DMS 273 treated with DMSO at 0.1 percent for 48 hours (cell line): ENCODE data around the gene NCBP2.
"Not testable (repeated sequence)": the region's sequence is repeated elsewhere in the genome, so short reads cannot be mapped to it uniquely, and the experiment has no call there.

Source experiments
- DNase-seq: peaks from one replicate; lab custom pipeline; 2025; lab: John Stamatoyannopoulos, UW

Gene NCBP2

DNA sequence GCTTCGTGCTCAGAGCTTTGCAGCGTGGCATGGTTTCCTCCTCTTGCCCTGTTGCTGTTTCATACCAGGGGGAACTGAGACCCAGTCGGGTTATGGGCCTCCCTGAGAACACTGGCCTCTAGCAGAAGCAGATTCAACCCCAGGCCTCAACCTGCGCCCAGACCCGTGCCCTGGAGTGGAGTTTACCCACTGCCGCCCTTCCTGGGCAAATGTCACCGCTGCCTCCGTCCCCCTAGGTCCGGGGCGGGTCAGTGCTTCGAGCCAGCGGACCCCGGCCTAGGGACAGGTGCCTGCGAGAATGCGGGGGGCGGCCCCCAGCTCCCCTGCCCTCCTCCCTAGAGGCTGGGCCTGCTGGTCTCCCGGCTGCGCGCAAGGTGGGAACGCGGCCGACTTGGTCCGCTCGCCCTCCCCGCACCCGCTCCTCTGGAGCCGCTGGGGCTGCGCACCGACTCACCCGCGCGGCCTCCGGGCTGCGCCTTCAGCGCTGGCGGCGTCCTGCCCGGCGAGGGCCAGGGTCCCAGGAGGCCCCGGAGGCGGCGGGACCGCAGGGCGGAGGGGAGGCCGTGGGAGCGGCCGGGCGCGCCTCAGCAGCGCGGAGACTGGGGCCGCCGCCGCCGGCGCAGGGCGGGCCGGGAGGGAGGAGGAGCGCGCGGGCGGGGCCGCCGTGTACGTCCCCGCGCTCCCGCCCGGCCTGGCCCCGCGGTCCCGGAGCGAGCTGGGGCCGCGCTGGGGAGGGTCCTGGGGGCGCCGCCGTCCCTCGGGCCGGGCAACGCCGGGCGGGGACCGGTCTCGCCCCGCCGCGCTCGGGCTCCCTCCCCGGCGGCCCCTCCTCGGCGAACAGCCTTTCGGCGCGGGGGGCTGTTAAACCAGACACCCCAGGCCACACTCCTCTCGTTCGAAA is 26.2 kb upstream of the NCBP2 start, which contains the start of gene PIGZ:
PIGZ (minus strand) TSS at position 601 of the 901 bp plus-strand sequence. CDS start 16,802 bp downstream, outside the sequence.
- DNase-seq, result no peak

DNA sequence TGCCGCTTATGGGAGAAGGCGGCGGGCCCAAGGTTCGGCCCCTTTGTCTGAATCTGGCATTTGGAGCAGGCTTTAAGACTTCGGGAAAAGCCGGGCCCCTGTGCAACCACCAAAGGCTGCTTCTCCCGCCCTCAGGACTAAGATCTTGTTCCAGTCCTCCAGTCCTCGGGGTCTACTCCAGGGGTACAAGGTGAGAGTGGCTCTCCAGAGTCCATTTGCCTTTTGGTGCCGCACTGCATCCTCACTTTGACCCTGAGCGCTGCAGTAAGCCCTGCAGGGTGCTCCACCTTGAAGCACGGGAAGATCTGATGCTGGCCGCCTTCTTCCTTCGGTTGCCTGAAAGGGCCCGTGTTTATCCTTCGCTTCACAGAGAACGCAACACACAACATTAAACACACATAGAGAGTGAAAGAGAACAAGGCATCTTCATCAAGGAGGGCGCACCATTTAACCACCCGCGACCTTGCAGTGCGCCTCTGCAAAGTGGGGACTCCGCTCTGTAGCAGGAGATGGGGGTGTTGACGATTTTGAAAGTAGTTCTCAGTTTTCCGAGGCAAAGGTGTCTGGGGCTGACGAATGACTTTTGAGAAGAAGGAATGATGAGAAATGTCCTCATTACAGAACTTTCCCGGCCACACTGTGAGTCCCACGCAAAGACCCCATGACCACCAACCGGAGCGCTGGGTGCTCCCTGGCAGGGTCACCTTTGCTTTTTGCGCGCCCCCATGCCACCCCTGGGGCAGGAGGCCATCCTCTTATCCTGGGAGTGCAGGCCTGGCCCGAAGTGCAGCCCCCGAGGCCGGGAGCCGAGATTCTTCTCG is 25.3 kb upstream of the NCBP2 start:
- DNase-seq, result no peak

DNA sequence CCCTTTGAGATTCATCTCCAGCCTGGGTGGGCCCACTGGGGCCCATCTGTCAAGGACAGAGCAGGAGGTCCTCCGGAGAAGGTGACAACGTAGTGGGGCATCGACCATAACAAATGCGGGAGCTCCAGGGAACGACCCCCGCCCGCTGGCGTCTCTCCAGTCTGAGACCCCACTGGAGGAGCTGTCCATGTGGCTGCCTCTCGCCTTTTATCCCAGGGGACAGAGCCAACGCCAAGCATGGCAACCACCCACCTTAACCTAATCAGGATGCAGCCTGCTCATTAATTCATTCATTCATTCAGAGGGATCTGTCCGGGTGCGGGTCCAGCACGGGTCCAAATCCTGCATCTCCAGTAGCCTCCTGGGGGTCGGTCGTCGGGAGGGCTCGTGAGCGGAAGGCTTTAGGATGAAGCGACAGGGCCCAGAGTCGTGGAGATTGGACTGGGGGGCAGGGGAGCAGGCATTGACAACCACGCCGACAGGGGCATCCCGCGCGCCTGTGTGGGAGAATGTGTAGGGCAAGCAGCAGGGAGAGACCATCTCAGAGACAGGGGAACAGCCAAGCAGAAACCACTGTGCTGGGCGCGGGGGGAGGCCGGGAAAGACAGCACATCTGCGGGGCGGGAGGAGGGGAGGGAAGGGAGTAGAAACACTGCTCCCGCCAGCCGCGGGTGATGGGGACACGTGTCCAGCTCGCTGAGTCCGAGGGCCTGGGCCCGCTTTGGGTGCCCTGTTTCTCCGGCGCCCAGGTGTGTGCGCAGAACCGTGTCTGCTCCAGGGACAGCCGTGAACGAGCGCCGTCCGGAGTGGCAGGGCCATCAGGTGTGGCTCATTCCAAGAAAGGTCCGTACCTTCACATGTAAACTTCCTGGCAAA is 24.4 kb upstream of the NCBP2 start:
- no peak for DNase-seq

- no peak for DNase-seq
Measured at GRCh38 chr3:196965804-196966173, 23.5 kb upstream of the NCBP2 start.

- no peak for DNase-seq
Measured at GRCh38 chr3:196965112-196965803, 22.9 kb upstream of the NCBP2 start.

GRCh38 chr3:196963631-196963953 is 21.3 kb upstream of the NCBP2 start:
- no peak for DNase-seq

- DNase-seq, result no peak
Measured at GRCh38 chr3:196962930-196963630, 20.8 kb upstream of the NCBP2 start.

DNA sequence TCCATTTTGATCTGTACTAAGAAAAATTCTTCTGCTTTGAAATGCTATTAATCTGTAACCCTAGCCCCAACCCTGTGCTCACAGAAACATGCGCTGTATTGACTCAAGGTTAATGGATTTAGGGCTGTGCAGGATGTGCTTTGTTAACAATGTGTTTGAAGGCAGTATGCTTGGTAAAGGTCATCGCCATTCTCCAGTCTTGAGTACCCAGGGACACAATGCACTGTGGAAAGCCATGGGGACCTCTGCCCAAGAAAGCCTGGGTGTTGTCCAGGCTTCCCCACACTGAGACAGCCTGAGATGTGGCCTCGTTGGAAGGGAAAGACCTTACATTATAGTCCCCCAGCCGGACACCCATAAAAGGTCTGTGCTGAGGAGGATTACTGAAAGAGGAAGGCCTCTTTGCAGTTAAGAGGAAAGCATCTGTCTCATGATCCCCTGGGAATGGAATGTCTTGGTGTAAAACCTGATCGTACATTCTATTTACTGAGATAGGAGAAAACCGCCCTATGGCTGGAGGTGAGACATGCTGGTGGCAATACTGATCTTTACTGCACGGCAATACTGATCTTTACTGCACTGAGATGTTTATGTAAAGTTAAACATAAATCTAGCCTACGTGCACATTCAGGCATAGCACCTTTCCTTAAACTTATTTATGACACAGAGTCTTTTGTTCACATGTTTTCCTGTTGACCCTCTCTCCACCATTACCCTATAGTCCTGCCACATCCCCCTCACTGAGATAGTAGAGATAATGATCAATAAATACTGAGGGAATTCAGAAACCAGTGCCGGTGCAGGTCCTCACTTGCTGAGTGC is 20.0 kb upstream of the NCBP2 start:
- no peak for DNase-seq

DNA sequence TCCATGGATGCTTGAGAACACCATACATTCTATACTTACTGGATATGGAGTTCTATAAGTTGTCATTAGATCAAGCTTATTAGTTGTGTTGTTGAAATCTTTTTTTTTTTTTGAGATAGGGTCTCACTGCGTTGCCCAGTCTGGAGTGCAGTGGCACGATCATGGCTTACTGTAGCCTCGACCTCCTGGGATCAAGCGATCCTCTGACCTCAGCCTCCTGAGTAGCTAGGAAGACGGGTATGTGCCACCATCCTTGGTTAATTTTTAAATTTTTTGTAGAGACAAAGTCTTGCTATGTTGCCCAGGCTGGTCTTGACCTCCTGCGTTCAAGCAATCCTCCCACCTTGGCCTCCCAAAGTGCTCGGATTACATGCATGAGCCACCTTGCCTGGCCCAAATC is 12.5 kb upstream of the NCBP2 start:
- DNase-seq, result no peak

- DNase-seq, result no peak
Measured at GRCh38 chr3:196951371-196951770, 9.0 kb upstream of the NCBP2 start.

DNA sequence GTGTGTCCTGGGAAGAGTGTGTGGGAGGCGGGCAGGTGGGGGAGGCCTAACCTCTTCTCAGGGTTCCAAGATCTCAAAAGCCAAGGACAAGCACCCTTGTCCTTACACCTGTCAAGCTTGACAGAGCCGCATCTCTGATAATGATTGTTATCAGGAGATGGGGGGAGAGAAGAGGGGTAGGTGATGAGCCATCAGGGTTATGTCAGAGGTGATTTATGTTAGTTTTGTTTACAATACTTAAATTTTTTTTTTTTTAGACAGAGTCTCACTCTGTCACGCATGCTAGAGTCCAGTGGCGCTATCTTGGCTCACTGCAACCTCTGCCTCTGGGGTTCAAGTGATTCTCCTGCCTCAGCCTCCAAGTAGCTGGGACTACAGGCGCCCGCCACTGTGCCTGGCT is 7.4 kb upstream of the NCBP2 start:
- no peak for DNase-seq

DNA sequence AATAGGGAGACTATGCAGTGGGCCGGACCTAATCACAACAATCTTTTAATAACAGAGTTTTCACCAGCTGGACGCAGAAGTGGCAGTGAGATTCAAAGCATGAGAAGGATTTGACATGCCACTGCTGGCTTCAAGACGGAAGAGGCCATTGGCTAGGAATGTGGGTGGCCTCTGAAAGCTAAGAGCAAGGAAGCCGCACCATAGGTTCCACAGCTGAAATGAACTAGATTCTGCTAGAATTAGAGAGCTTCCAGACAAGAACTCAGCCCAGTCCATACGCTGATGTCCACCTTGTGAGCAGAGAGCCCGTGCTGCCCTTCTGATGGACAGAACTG is 6.9 kb upstream of the NCBP2 start:
- no peak for DNase-seq

DNA sequence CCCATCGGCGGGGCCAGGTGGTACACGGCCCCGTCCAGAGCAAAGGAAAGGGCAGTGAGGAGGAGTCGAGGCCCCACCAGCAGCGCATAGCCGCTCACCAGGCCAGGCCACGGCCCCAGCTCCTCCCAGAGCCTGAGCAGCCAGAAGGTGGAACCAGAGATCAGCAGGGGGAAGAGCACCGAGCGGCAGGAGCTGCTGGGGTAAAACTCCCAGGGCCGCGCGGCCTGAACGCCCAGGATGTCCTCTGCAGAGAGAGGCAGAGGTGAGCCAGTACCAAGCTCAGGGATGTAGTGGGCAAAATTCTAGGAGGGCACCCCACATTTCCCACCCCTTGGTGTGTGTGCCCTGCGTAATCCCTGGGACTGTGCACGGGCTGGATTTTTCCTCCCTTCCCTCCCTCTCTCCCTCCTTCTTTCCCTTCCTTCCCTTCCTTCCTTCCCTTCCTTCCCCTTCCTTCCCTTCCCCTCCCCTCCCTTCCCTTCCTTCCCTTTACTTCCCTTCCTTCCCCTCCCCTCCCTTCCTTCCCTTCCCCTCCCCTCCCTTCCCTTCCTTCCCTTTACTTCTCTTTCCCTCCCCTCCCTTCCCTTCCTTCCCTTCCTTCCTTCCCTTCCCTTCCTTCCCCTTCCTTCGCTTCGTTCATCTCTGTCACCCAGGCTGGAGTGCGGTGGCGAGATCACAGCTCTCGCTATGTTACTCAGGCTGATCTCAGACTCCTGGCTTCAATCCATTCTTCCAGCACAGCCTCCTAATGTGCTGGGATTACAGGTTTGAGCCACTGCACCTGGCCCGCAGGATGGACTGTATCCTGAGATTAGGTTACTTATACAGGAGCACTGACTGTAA is 6.3 kb upstream of the NCBP2 start:
- DNase-seq, result no peak

- DNase-seq, result no peak
Measured at GRCh38 chr3:196947860-196948441, 5.6 kb upstream of the NCBP2 start.

GRCh38 chr3:196947136-196947859 is 5.0 kb upstream of the NCBP2 start:
- no peak for DNase-seq

GRCh38 chr3:196944037-196944790 is 1.9 kb upstream of the NCBP2 start:
- not testable (repeated sequence) for DNase-seq

DNA sequence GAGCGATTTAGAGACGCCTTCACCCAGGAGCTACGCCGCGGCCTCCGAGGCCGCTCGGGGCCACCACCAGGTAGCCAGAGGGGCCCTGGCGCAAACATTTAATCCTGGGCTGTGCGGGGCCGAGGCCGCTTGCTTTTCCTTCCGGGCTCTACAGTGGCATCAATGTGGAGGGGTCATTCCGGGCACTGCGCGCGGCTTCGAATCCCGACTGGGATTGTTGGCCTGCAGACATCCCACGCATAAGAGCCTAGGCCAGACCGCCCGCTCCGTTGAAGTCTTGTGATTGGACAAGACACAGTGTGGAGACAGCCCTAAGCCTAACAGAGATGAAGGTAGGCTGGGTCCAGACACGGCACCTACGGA is 568 bp upstream of the NCBP2 start:
- DNase-seq, result no peak
